ENCODE measurements around the gene MAMDC2. TPM values are rescaled to one million over a fixed set of nuclear protein-coding genes. Genes with fewer than 3 reads are reported as not detected.
"Not testable (repeated sequence)": the region's sequence is repeated elsewhere in the genome, so short reads cannot be mapped to it uniquely, and the experiment has no call there.

The MAMDC2 gene
- total RNA-seq, 3 donors from 2014 or later (not counting 1 experiment from before 2014, with no cell fraction given) = 0.10 to 0.32 TPM; not detected in 1

- H3K27me3 Mint-ChIP-seq (ENCODE audit: low read depth in 2 of 2) = peaks cover 4% of the 10 kb centered on the region in 2 donors
- H3K27me3 ChIP-seq (ENCODE audit: control insufficient read depth, insufficient read depth, low read length) = no peaks in the 10 kb centered on the region
- no peaks in the 10 kb centered on the region for H3K36me3 Mint-ChIP-seq
- H3K36me3 ChIP-seq (ENCODE audit: control insufficient read depth, insufficient read depth, low read length) = no peaks in the 10 kb centered on the region
- no peak for ATAC-seq
- H3K4me3 Mint-ChIP-seq = no peak overlapping the region
- no peak for TF ChIP-seq CTCF (IDR thresholded peaks at IDR 0.05)
- 87% methylated on average over 6 of the region's 6 CpGs for WGBS (ENCODE audit: insufficient coverage)
- intact Hi-C loops (cut with micrococcal nuclease) = no loop called here
- H3K4me1 Mint-ChIP-seq = no peaks in the 10 kb centered on the region
- no peaks in the 10 kb centered on the region for H3K9me3 ChIP-seq (ENCODE audit: control insufficient read depth, insufficient read depth, low read length)
- no peaks in the 10 kb centered on the region for H3K4me1 ChIP-seq (ENCODE audit: control insufficient read depth, insufficient read depth, low read length)
- H3K9me3 Mint-ChIP-seq = peaks cover 3 to 5% of the 10 kb centered on the region in 2 donors
- no peak overlapping the region for H3K4me3 ChIP-seq (ENCODE audit: low read length)
- no peak for DNase-seq
- no peak overlapping the region for H3K27ac Mint-ChIP-seq
- no peak overlapping the region for H3K27ac ChIP-seq (ENCODE audit: low read length)
Measured at GRCh38 chr9:70036641-70037040, 7.0 kb upstream of the MAMDC2 start.

GRCh38 chr9:70038171-70038621, 5.5 kb upstream of the MAMDC2 start:
- WGBS (ENCODE audit: insufficient coverage) = 74% methylated on average over 4 of the region's 4 CpGs
- H3K27me3 ChIP-seq (ENCODE audit: control insufficient read depth, insufficient read depth, low read length); ATAC-seq; H3K27ac Mint-ChIP-seq; H3K4me1 Mint-ChIP-seq; H3K4me3 Mint-ChIP-seq; H3K36me3 ChIP-seq (ENCODE audit: control insufficient read depth, insufficient read depth, low read length); H3K9me3 ChIP-seq (ENCODE audit: control insufficient read depth, insufficient read depth, low read length); H3K27ac ChIP-seq (ENCODE audit: low read length); H3K4me1 ChIP-seq (ENCODE audit: control insufficient read depth, insufficient read depth, low read length); intact Hi-C loops (cut with micrococcal nuclease); H3K4me3 ChIP-seq (ENCODE audit: low read length); DNase-seq; H3K36me3 Mint-ChIP-seq; H3K9me3 Mint-ChIP-seq: not testable (repeated sequence)
- peaks cover 17 to 19% of the 10 kb centered on the region in 2 donors for H3K27me3 Mint-ChIP-seq (ENCODE audit: low read depth in 2 of 2)

- intact Hi-C loops (cut with micrococcal nuclease) = no loop called here
- WGBS (ENCODE audit: insufficient coverage) = 55% methylated on average over 3 of the region's 3 CpGs
- DNase-seq = no peak
- no peak for ATAC-seq
- H3K27me3 ChIP-seq (ENCODE audit: control insufficient read depth, insufficient read depth, low read length) = peaks cover 12% of the 10 kb centered on the region
- H3K27me3 Mint-ChIP-seq (ENCODE audit: low read depth in 2 of 2) = peaks cover 34 to 36% of the 10 kb centered on the region in 2 donors
- H3K9me3 Mint-ChIP-seq = peaks cover 3 to 5% of the 10 kb centered on the region in 2 donors
- H3K36me3 ChIP-seq (ENCODE audit: control insufficient read depth, insufficient read depth, low read length) = no peaks in the 10 kb centered on the region
- no peak overlapping the region for H3K4me3 ChIP-seq (ENCODE audit: low read length)
- no peaks in the 10 kb centered on the region for H3K9me3 ChIP-seq (ENCODE audit: control insufficient read depth, insufficient read depth, low read length)
- H3K4me1 Mint-ChIP-seq = peaks cover 0 to 8% of the 10 kb centered on the region in 2 donors
- peaks cover 8% of the 10 kb centered on the region for H3K4me1 ChIP-seq (ENCODE audit: control insufficient read depth, insufficient read depth, low read length)
- H3K4me3 Mint-ChIP-seq = no peak overlapping the region
- no peak overlapping the region for H3K27ac ChIP-seq (ENCODE audit: low read length)
- no peak for TF ChIP-seq CTCF (IDR thresholded peaks at IDR 0.05)
- H3K36me3 Mint-ChIP-seq = no peaks in the 10 kb centered on the region
- no peak overlapping the region for H3K27ac Mint-ChIP-seq
Measured at GRCh38 chr9:70040376-70040903, 3.2 kb upstream of the MAMDC2 start.

GRCh38 chr9:70042461-70043215, 1.0 kb upstream of the MAMDC2 start:
- DNase-seq (no peak), ATAC-seq (no peak)
- Histone ChIP-seq H3K27me3 (ENCODE audit: control insufficient read depth, insufficient read depth, low read length) (peaks cover 12% of the 10 kb centered on the region), H3K36me3 (ENCODE audit: control insufficient read depth, insufficient read depth, low read length) (no peaks in the 10 kb centered on the region), H3K4me1 (ENCODE audit: control insufficient read depth, insufficient read depth, low read length) (peaks cover 8% of the 10 kb centered on the region), H3K4me3 (ENCODE audit: low read length) (no peak overlapping the region), H3K27ac (ENCODE audit: low read length) (no peak overlapping the region), H3K9me3 (ENCODE audit: control insufficient read depth, insufficient read depth, low read length) (no peaks in the 10 kb centered on the region)
- Mint-ChIP-seq H3K27ac (no peak overlapping the region), H3K9me3 (peaks cover 3 to 5% of the 10 kb centered on the region in 2 donors), H3K4me1 (peaks cover 0 to 8% of the 10 kb centered on the region in 2 donors), H3K4me3 (no peak overlapping the region), H3K36me3 (no peaks in the 10 kb centered on the region), H3K27me3 (ENCODE audit: low read depth in 2 of 2) (peaks cover 39 to 40% of the 10 kb centered on the region in 2 donors)
- TF ChIP-seq CTCF (IDR thresholded peaks at IDR 0.05) = no peak
- 91% methylated on average over 15 of the region's 15 CpGs for WGBS (ENCODE audit: insufficient coverage)
- intact Hi-C loops (cut with micrococcal nuclease) = no loop called here

All from natural killer cell (primary cell).